Measurements from ENCODE around the gene GSK3B.

Gene GSK3B

GRCh38 chr3:119976214-119976613, 118.0 kb downstream of the GSK3B start:
- DNase-seq (ENCODE audit: low read depth in 2 of 2) = no peak

DNA sequence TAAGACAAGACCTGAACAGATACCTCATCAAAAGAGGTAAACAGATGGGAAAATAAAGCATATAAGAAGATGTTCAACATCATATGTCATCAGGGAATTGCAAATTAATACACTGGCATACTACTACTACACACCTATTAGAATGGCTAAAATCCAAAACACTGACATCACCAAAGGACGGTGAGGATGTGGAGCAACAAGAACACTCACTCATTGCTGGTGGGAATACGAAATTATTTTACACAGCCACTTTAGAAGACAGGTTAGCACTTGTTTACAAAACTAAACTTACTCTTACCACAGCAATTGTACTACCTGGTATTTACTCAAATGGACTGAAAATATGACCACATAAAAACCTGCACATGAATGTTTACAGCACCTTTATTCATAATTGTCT, 119.6 kb downstream of the GSK3B start:
- no peak for DNase-seq (ENCODE audit: low read depth in 2 of 2)
- no peak for TF ChIP-seq CTCF (IDR thresholded peaks at IDR 0.05; ENCODE audit: low read depth, low read length)
- H3K4me3 ChIP-seq (replicated peaks in 1 of 2; ENCODE audit: low read depth in 2 of 2, low read length in 2 of 2) = no peak overlapping the region

More at GRCh38 chr3:119976214-119976613, 118.0 kb downstream of the GSK3B start:
- no peak for TF ChIP-seq CTCF (IDR thresholded peaks at IDR 0.05; ENCODE audit: low read depth, low read length)
- no peak overlapping the region for H3K4me3 ChIP-seq (replicated peaks in 1 of 2; ENCODE audit: low read depth in 2 of 2, low read length in 2 of 2)

DNA sequence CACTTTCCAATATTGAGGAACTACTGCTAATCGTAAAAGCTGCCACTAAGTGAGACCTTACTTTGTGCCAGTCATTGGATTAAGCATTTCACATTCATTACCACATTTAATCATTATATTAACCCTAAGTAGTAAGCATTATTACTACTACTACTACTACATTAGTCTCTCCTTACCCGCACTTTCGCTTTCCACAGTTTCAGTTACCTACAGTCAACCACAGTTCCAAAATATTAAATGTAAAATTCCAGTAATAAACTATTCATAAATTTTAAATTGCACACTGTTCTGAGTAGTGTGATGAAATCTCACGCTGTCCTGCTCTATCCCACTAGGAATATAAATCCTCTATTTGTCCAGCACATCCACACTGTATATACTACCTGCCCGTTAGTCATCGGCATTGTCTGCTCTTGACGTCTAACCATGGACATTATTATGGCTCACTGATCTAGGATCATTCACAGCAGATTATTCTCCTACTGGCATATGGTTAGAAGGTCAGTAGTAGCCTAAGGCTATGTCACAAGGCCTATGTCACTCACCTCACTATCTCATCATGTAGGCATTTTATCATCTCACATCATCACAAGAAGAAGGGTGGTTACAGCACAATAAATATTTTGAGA, 121.1 kb downstream of the GSK3B start:
- H3K4me3 ChIP-seq (replicated peaks in 1 of 2; ENCODE audit: low read depth in 2 of 2, low read length in 2 of 2) = no peak overlapping the region
- no peak for TF ChIP-seq CTCF (IDR thresholded peaks at IDR 0.05; ENCODE audit: low read depth, low read length)
- DNase-seq (ENCODE audit: low read depth in 2 of 2) = no peak

GRCh38 chr3:119969759-119970158, 124.5 kb downstream of the GSK3B start:
- no peak for DNase-seq (ENCODE audit: low read depth in 2 of 2)
- no peak for TF ChIP-seq CTCF (IDR thresholded peaks at IDR 0.05; ENCODE audit: low read depth, low read length)
- H3K4me3 ChIP-seq (replicated peaks in 1 of 2; ENCODE audit: low read depth in 2 of 2, low read length in 2 of 2) = no peak overlapping the region

GRCh38 chr3:119967353-119968006, 126.8 kb downstream of the GSK3B start:
- TF ChIP-seq CTCF (IDR thresholded peaks at IDR 0.05; ENCODE audit: low read depth, low read length) = no peak
- DNase-seq (ENCODE audit: low read depth in 2 of 2) = no peak
- no peak overlapping the region for H3K4me3 ChIP-seq (replicated peaks in 1 of 2; ENCODE audit: low read depth in 2 of 2, low read length in 2 of 2)

DNA sequence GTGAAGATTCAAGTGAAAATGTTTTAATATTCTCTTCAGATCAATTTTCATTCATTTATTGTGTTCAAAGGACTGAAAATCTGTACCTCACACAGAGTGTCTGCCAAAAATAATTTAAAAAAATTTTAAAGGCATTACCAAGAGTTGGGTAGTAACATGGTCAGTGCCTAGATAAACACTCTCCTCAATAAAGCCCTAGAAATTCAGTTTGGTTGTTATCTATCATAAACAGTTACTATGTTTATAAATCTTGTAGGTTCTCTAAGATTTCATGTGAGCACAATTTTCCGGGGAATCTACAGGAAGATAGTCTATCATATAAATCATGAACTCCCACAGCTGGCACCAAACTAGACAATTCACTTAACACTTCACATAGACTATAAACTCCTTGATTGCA, 128.6 kb downstream of the GSK3B start:
- H3K4me3 ChIP-seq (replicated peaks in 1 of 2; ENCODE audit: low read depth in 2 of 2, low read length in 2 of 2) = no peak overlapping the region
- TF ChIP-seq CTCF (IDR thresholded peaks at IDR 0.05; ENCODE audit: low read depth, low read length) = no peak
- no peak for DNase-seq (ENCODE audit: low read depth in 2 of 2)

Data from cardiac fibroblast (primary cell).